K562 (cell line): ENCODE measurements around the gene BRCA1. TPM values are rescaled to one million over a fixed set of nuclear protein-coding genes. Genes with fewer than 3 reads are reported as not detected.

Experiments
- ATAC-seq: fragments of 200-7000 bp; cut with Tn5 transposase; 3 replicates; pipeline ENCODE4 v1.9.1; 2020; ENCODE audit warnings: moderate library complexity
- BruUV-seq: library from RNA; stranded (reverse); fragments of 400-500 nt; replicated peaks from 2 replicates; lab custom pipeline; 2021; lab: Mats Ljungman, UMichigan
- CTCF ChIA-PET: fragments of 300-600 bp; formaldehyde crosslinking; extraction: SDS; loops from one replicate; lab custom pipeline; 2021; ENCODE audit warnings: low intra/inter-chr PET ratio; lab: Yijun Ruan, JAX
- POLR2A ChIA-PET: fragments of 300-600, 350-650 bp; sonication (Branson Sonifier 250); formaldehyde crosslinking; extraction: SDS; loops from one replicate; lab custom pipeline; 2021; ENCODE audit warnings: antibody characterized with exemption, inconsistent platforms; lab: Yijun Ruan, JAX
- DNase-seq, 4 experiments: peaks; one replicate each; pipeline versions ENCODE4 v3.0.0 to v3.0.0-alpha.2; 2011 to 2018; ENCODE audit warnings: low spot score in 3 of 4, mixed read lengths in 3 of 4; ENCODE audit errors: extremely low read depth in 1 of 4
- FAIRE-seq: peaks from 2 replicates; lab custom pipeline; 2011; peaks lifted over from hg19 to GRCh38; lab: Jason Lieb, UNC
- H2AFZ ChIP-seq: 2 replicates; pipeline ENCODE4 v1.6.0; 2011; ENCODE audit warnings: low read depth, low read length, control low read depth, inconsistent platforms
- H3K27ac ChIP-seq: fragments of 200-600 bp; 3 replicates; pipeline ENCODE4 v1.8.0; 2011; ENCODE audit warnings: low read depth, mild to moderate bottlenecking, control low read depth, inconsistent platforms, low read length, moderate library complexity, mixed read lengths; ENCODE audit errors: extremely low read depth
- H3K27me3 ChIP-seq, 2 experiments: fragments of 300-600 bp in 1 of 2; 2 replicates in 1 of 2; 3 replicates in 1 of 2; pipeline versions ENCODE4 v1.6.0 to v1.8.0; 2011; ENCODE audit warnings: inconsistent platforms in 2 of 2, low read length in 2 of 2, mild to moderate bottlenecking in 1 of 2, mixed read lengths in 1 of 2, moderate library complexity in 1 of 2; ENCODE audit not compliant: control insufficient read depth in 2 of 2, insufficient read depth in 2 of 2
- H3K36me3 ChIP-seq: fragments of 300-600 bp; 3 replicates; pipeline ENCODE4 v1.8.0; 2011; ENCODE audit warnings: mild to moderate bottlenecking, low read length, inconsistent platforms; ENCODE audit not compliant: control insufficient read depth, insufficient read depth
- H3K4me1 ChIP-seq, 2 experiments: fragments of 200-600 bp in 1 of 2; replicated peaks in 1 of 2; 2 replicates in 1 of 2; 3 replicates in 1 of 2; pipeline versions ENCODE4 v1.5.1 to v1.8.0; 2011; ENCODE audit warnings: inconsistent platforms in 2 of 2, low read length in 2 of 2, mild to moderate bottlenecking in 1 of 2, mixed read lengths in 1 of 2, moderate library complexity in 1 of 2; ENCODE audit not compliant: control insufficient read depth in 2 of 2, insufficient read depth in 2 of 2
- H3K4me2 ChIP-seq: 2 replicates; pipeline ENCODE4 v1.6.1; 2011; ENCODE audit warnings: low read length, control low read depth, inconsistent platforms, mixed read lengths; ENCODE audit not compliant: insufficient read depth
- H3K4me3 ChIP-seq: fragments of 200-600 bp; sonication (generic), shearing (Covaris generic); 2 replicates; pipeline ENCODE4 v1.5.1; 2016; ENCODE audit warnings: control low read depth, inconsistent platforms
- H3K79me2 ChIP-seq: fragments of 200-600 bp; 3 replicates; pipeline ENCODE4 v1.8.0; 2011; ENCODE audit warnings: low read length, inconsistent platforms; ENCODE audit not compliant: control insufficient read depth, insufficient read depth
- H3K9ac ChIP-seq, 2 experiments: 2 replicates each; pipeline versions ENCODE4 v1.6.0 to v1.6.1; 2011; ENCODE audit warnings: low read depth in 2 of 2, low read length in 2 of 2, control low read depth in 1 of 2, inconsistent platforms in 1 of 2, mild to moderate bottlenecking in 1 of 2, mixed read lengths in 1 of 2; ENCODE audit not compliant: insufficient read depth in 1 of 2
- H3K9me1 ChIP-seq: one replicate; pipeline ENCODE4 v1.6.0; 2011; ENCODE audit warnings: inconsistent platforms, mild to moderate bottlenecking, low read length, moderate library complexity; ENCODE audit not compliant: control insufficient read depth, insufficient read depth
- H3K9me3 ChIP-seq: replicated peaks from 2 replicates; pipeline ENCODE4 v1.5.1; 2011; ENCODE audit warnings: low read depth, low read length, inconsistent platforms; ENCODE audit not compliant: control insufficient read depth, insufficient read depth
- H4K20me1 ChIP-seq: replicated peaks from 2 replicates; pipeline ENCODE4 v1.6.1; 2011; ENCODE audit warnings: low read length, inconsistent platforms, mixed read lengths; ENCODE audit not compliant: control insufficient read depth, insufficient read depth
- BMI1 ChIP-seq: fragments of 150-350 bp; IDR thresholded peaks from 2 replicates; pipeline ENCODE4 v1.6.1; 2014; ENCODE audit warnings: low read length
- CBX3 ChIP-seq, 2 experiments: IDR thresholded peaks; 1 replicate in 1 of 2; 2 replicates in 1 of 2; pipeline ENCODE4 v1.6.1; 2012; ENCODE audit warnings: inconsistent platforms in 2 of 2, low read length in 2 of 2, borderline replicate concordance in 1 of 2, control low read depth in 1 of 2
- FOXA1 ChIP-seq: fragments of 450-650 bp; IDR thresholded peaks from 2 replicates; pipeline ENCODE4 v1.6.1; 2016; ENCODE audit warnings: mild to moderate bottlenecking, borderline replicate concordance
- MITF ChIP-seq: IDR thresholded peaks from 2 replicates; pipeline ENCODE4 v1.6.1; 2014; ENCODE audit warnings: antibody characterized with exemption
- SFPQ ChIP-seq: fragments of 200-400 bp; formaldehyde crosslinking; IDR thresholded peaks from 2 replicates; pipeline ENCODE4 v1.6.1; 2017; ENCODE audit warnings: mild to moderate bottlenecking, low read depth, low read length, moderate library complexity
- ZNF830 ChIP-seq: fragments of 250-450 bp; sonication (Bioruptor Pico); IDR thresholded peaks from 2 replicates; pipeline ENCODE4 v1.5.0; 2021; ENCODE audit warnings: mild to moderate bottlenecking
- WGBS: fragments of 100-300 bp; shearing (Covaris generic); methylation state at CpG from one replicate; pipeline ENCODE4 v1.1.6; 2016; ENCODE audit warnings: low coverage, mixed read lengths; ENCODE audit not compliant: insufficient coverage; ENCODE audit errors: missing lambda C conversion rate; 5-methylcytosine and 5-hydroxymethylcytosine counted together
- in situ Hi-C: fragments of 300-500 bp; cut with MboI; formaldehyde crosslinking; loops from 4 replicates; pipeline ENCODE4 v1.15.0; 2018; ENCODE audit warnings: inconsistent platforms, mixed read lengths
- intact Hi-C: fragments of 100-400 bp; cut with micrococcal nuclease; formaldehyde crosslinking; loops from 2 replicates; pipeline ENCODE4 v1.14.2; 2022
- polyA plus RNA-seq, 8 experiments: library from polyadenylated mRNA; depleted of rRNA in 4 of 8; stranded (reverse) in 5 of 8; unstranded in 3 of 8; fragments of >200 nt; fragmentation: Nextera tagmentation in 2 of 8; fragmentation: Illumina TruSeq in 1 of 8; extraction: Ambion mirVana in 2 of 8; extraction: Trizol in 1 of 8; gene quantifications; 2 replicates each; pipeline versions ENCODE4 v1.2.1 to v1.2.3, GENCODE V29; 2011 to 2014; ENCODE audit warnings: inconsistent platforms in 1 of 8, missing spikeins in 1 of 8
- total RNA-seq, 7 experiments: library from RNA; depleted of rRNA in 6 of 7; stranded (reverse); fragments of >200 nt in 6 of 7; fragmentation: Illumina TruSeq in 2 of 7; extraction: Trizol in 2 of 7; gene quantifications; 2 replicates each; pipeline versions ENCODE4 v1.2.1 to v1.2.3, GENCODE V29; 2011 to 2021; ENCODE audit warnings: low replicate concordance in 1 of 7

BRCA1 gene
- total and polyA plus RNA-seq, 9 of the 15 experiments (the other 6 are each of a cell fraction or from before 2014, with no cell fraction given), result 25.9 to 95.3 (median 62.3) TPM

GRCh38 chr17:43092901-43093300 is 32.3 kb downstream of the BRCA1 start:
- no peak overlapping the region for H3K9ac ChIP-seq
- H4K20me1 ChIP-seq, result no peaks in the 10 kb centered on the region
- H3K9me3 ChIP-seq, result no peaks in the 10 kb centered on the region
- WGBS, result 84% methylated on average over 4 of the region's 4 CpGs
- H3K36me3 ChIP-seq, result peaks cover 93% of the 10 kb centered on the region
- FAIRE-seq (no peak), ATAC-seq (no peak), DNase-seq (no peak)
- no peaks in the 10 kb centered on the region for H3K9me1 ChIP-seq
- H3K27ac ChIP-seq, result no peak overlapping the region
- POLR2A ChIA-PET, result no interaction called here
- H3K4me2 ChIP-seq, result no peak overlapping the region
- in situ Hi-C loops, result loop anchor here (10.0 kb wide), 1 partner anchor 222 kb away; no protein-coding TSS in a partner anchor
- no TSS peak for BruUV-seq
- no peak overlapping the region for H3K4me3 ChIP-seq
- no peak overlapping the region for H2AFZ ChIP-seq
- no peaks in the 10 kb centered on the region for H3K79me2 ChIP-seq
- intact Hi-C loops, result no loop called here
- TF ChIP-seq BMI1, result no peak
- no peak for TF ChIP-seq MITF
- no peak for TF ChIP-seq FOXA1
- no peak for TF ChIP-seq CBX3 (IDR thresholded peaks at IDR 0.05; ENCODE audit: borderline replicate concordance in 1 of 2, low read length in 2 of 2)
- TF ChIP-seq SFPQ, result no peak
- TF ChIP-seq ZNF830, result no peak
- TF ChIP-seq, all 486 proteins: peak for 0
- CTCF ChIA-PET, result no interaction called here
- Histone ChIP-seq H3K27me3 (no peaks in the 10 kb centered on the region), H3K4me1 (no peaks in the 10 kb centered on the region)
